Inflammatory macrophage treated with lipopolysaccharide for 4 hours (primary cell): Measurements from ENCODE around the gene NMD3.

Source experiments
- DNase-seq: peaks from one replicate; pipeline ENCODE4 v3.0.0-alpha.2; 2020

Gene NMD3

GRCh38 chr3:161291191-161291901 is 70.2 kb downstream of the NMD3 start:
- DNase-seq, result no peak

DNA sequence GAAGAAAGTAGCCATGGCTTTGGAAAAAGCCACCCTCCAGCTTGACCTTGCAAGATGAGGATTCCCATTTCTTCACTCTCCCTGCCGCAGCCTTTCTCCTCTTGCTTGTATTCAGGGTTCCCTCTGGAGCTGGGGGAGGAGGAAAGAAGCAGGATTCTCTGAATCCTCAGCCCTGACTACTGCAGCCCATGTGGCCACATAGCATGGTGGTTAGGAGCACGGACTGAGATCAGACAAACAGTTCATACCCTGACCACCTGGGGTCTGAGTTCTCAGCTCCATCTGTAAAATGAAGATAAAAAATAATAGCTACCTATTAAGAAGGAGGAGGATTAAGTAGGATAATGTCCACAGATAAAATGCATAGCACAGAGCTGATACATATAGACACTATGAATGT is 72.3 kb downstream of the NMD3 start:
- DNase-seq, result no peak

- DNase-seq, result no peak
Measured at GRCh38 chr3:161295325-161295724, 74.2 kb downstream of the NMD3 start.

DNA sequence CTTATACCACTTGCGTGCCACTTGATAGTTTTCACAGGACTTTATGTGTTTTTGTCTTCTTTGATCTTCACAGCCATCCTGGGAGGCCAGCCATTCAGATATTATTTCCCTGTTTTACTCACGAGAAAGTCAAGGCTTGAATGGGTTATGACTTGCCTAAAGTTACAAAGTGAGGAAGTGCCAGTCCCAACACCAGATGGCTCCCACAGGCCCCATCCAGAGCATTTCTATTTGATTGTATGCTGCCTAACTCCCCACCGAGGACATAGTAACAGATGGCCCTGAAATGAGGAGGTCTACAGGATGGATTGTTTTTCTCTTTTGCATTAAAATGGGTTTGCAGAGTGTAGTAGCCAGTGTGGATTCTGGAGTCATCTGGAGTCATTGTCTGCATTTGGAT is 75.7 kb downstream of the NMD3 start:
- no peak for DNase-seq
